Sigmoid colon (tissue), 7 donors: ENCODE data around the gene LGALS3. TPM values are rescaled to one million over a fixed set of nuclear protein-coding genes. Genes with fewer than 3 reads are reported as not detected.
"Not testable (repeated sequence)": the region's sequence is repeated elsewhere in the genome, so short reads cannot be mapped to it uniquely, and the experiment has no call there.

ENCODE experiments used
- DNase-seq: peaks from one replicate; pipeline ENCODE4 v3.0.0-alpha.2; 2019
- H3K27ac ChIP-seq, 4 donors: fragments of 200-600 bp; sonication (generic); one replicate each; pipeline ENCODE4 v1.5.1; 2016 to 2019; ENCODE audit warnings: mild to moderate bottlenecking in 1 of 4
- H3K27me3 ChIP-seq, 3 donors: fragments of 200-600 bp; sonication (generic); one replicate each; pipeline ENCODE4 v1.5.1; 2019; ENCODE audit warnings: mild to moderate bottlenecking in 1 of 3
- H3K36me3 ChIP-seq, 4 donors: fragments of 200-600 bp; sonication (generic); one replicate each; pipeline ENCODE4 v1.5.1; 2016 to 2019
- H3K4me1 ChIP-seq, 4 donors: fragments of 200-600 bp; sonication (generic); one replicate each; pipeline ENCODE4 v1.5.1; 2017 to 2019
- H3K4me3 ChIP-seq, 4 donors: fragments of 200-600 bp; sonication (generic); one replicate each; pipeline ENCODE4 v1.5.1; 2017 to 2019; ENCODE audit warnings: mild to moderate bottlenecking in 2 of 4, moderate library complexity in 1 of 4
- H3K9me3 ChIP-seq, 4 donors: fragments of 200-600 bp in 3 of 4; sonication (generic) in 3 of 4; one replicate each; pipeline versions ENCODE4 v1.5.1 to v1.6.1; 2013 to 2019
- EP300 ChIP-seq, 4 donors: sonication (generic); formaldehyde crosslinking; IDR thresholded peaks; one replicate each; pipeline ENCODE4 v1.6.1; 2017; ENCODE audit warnings: antibody characterized with exemption in 4 of 4
- POLR2A ChIP-seq, 2 donors: fragments of 450-650 bp; IDR thresholded peaks; one replicate each; pipeline ENCODE4 v1.6.1; 2016; ENCODE audit warnings: antibody characterized with exemption in 2 of 2, mild to moderate bottlenecking in 2 of 2, moderate library complexity in 2 of 2
- POLR2AphosphoS5 ChIP-seq, 4 donors: sonication (generic); formaldehyde crosslinking; IDR thresholded peaks; one replicate each; pipeline ENCODE4 v1.6.1; 2017; ENCODE audit warnings: antibody characterized with exemption in 4 of 4
- WGBS, 2 donors: extraction: QIAGEN DNeasy Blood & Tissue Kit; methylation state at CpG; one replicate each; pipeline ENCODE4 v1.1.7; 2013; 5-methylcytosine and 5-hydroxymethylcytosine counted together
- intact Hi-C: fragments of 100-400 bp; cut with DNase I; formaldehyde crosslinking; loops from one replicate; pipeline ENCODE4 v1.15.1; 2023
- polyA plus RNA-seq, 3 donors: library from polyadenylated mRNA; stranded (reverse); fragments of 200-250 nt; gene quantifications; one replicate each; pipeline ENCODE4 v1.2.3, GENCODE V29; 2013
- total RNA-seq, 4 donors: library from RNA; depleted of rRNA; stranded (reverse); fragments of >200 nt; gene quantifications; one replicate each; pipeline ENCODE4 v1.1.0, GENCODE V29; 2016
- TF ChIP-seq, protein P1 (sequence below), 4 experiments: fragments of 450-650 bp in 3 of 4; fragments of 200-600 bp in 1 of 4; IDR thresholded peaks; one replicate each; pipeline ENCODE4 v1.5.1; 2016 to 2019; ENCODE audit warnings: antibody characterized with exemption in 4 of 4, mild to moderate bottlenecking in 3 of 4, moderate library complexity in 2 of 4
- donor health status: healthy with polysubstance abuse.
- donor health status: Bipolar disorder and iron deficiency.
- donor health status: healthy.

LGALS3 gene
- total RNA-seq (100 to 1,000 TPM; 235 to 249 (median 240) TPM), polyA plus RNA-seq (1,000 to 10,000 TPM; 1,713 to 4,129 (median 2,701) TPM)

DNA sequence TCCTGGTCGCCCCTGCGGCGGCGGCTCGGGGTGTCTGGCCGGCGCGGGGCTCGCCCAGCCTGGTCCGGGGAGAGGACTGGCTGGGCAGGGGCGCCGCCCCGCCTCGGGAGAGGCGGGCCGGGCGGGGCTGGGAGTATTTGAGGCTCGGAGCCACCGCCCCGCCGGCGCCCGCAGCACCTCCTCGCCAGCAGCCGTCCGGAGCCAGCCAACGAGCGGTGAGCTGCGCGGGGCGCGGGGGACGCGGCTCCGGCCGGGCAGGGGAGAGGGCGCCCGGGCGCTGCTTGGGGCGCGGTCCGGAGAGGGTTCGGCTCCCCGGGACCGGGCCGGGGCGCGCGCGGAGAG is at the start of gene LGALS3:
TSS of gene LGALS3 (plus strand) at position 167 of the 342 bp plus-strand sequence. CDS start 8,122 bp downstream, outside the sequence.
- DNase-seq: peak; percentile 86
- H3K36me3 ChIP-seq: no peaks in the 10 kb centered on the region
- H3K9me3 ChIP-seq: no peaks in the 10 kb centered on the region
- H3K27ac ChIP-seq: peak within 1 kb of the TSS; percentile 92 to 96 (median 94)
- intact Hi-C loops: loop anchor here (5.0 kb wide), 1 partner anchor 37 kb away; no protein-coding TSS in a partner anchor
- 0 to 1% methylated on average over 50 of the region's 50 CpGs for WGBS, 2 donors
- H3K27me3 ChIP-seq: no peaks in the 10 kb centered on the region
- TF ChIP-seq, protein P1, sequence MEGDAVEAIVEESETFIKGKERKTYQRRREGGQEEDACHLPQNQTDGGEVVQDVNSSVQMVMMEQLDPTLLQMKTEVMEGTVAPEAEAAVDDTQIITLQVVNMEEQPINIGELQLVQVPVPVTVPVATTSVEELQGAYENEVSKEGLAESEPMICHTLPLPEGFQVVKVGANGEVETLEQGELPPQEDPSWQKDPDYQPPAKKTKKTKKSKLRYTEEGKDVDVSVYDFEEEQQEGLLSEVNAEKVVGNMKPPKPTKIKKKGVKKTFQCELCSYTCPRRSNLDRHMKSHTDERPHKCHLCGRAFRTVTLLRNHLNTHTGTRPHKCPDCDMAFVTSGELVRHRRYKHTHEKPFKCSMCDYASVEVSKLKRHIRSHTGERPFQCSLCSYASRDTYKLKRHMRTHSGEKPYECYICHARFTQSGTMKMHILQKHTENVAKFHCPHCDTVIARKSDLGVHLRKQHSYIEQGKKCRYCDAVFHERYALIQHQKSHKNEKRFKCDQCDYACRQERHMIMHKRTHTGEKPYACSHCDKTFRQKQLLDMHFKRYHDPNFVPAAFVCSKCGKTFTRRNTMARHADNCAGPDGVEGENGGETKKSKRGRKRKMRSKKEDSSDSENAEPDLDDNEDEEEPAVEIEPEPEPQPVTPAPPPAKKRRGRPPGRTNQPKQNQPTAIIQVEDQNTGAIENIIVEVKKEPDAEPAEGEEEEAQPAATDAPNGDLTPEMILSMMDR (IDR thresholded peaks at IDR 0.05): no peak
- peak in 3 of 4 donors; percentile 25 to 76 (median 74) for TF ChIP-seq POLR2AphosphoS5 (IDR thresholded peaks at IDR 0.05)
- peak within 1 kb of the TSS; percentile 52 to 90 (median 84) for H3K4me3 ChIP-seq
- H3K4me1 ChIP-seq: peaks cover 0 to 62% (median 35%) of the 10 kb centered on the region in 4 donors

DNA sequence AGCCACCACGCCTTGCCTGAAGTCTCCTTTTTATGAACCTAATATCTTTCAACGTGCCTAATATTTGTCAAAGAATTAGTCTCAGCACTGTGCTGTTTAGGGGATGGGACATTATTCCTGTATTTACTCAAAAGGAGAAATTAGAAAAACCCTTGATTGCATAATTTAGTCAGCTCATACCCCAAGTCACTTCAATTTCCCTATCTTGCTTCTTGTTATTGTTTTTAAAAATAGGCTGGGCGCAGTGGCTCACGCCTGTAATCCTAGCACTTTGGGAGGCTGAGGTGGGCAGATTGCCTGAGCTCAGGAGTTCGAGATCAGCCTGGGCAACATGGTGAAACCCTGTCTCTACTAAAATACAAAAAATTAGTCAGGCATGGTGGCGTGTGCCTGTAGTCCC is 49.1 kb upstream of the LGALS3 start:
- H3K4me1 ChIP-seq, H3K36me3 ChIP-seq, H3K27me3 ChIP-seq, intact Hi-C loops, H3K4me3 ChIP-seq, H3K27ac ChIP-seq, DNase-seq, H3K9me3 ChIP-seq: not testable (repeated sequence)
- WGBS, 2 donors: 86 to 89% methylated on average over 6 of the region's 6 CpGs

GRCh38 chr14:55084401-55085059 is 44.5 kb upstream of the LGALS3 start:
- no peak for DNase-seq
- TF ChIP-seq POLR2A (IDR thresholded peaks at IDR 0.05): no peak
- TF ChIP-seq POLR2AphosphoS5 (IDR thresholded peaks at IDR 0.05): no peak
- TF ChIP-seq, protein P1 (IDR thresholded peaks at IDR 0.05): no peak
- TF ChIP-seq EP300 (IDR thresholded peaks at IDR 0.05): no peak
- Histone ChIP-seq H3K4me1 (no peaks in the 10 kb centered on the region), H3K36me3 (no peaks in the 10 kb centered on the region), H3K27ac (no peak overlapping the region), H3K9me3 (peaks cover 0 to 3% (median 0%) of the 10 kb centered on the region in 4 donors), H3K27me3 (no peaks in the 10 kb centered on the region), H3K4me3 (no peak overlapping the region)
- intact Hi-C loops: no loop called here

DNA sequence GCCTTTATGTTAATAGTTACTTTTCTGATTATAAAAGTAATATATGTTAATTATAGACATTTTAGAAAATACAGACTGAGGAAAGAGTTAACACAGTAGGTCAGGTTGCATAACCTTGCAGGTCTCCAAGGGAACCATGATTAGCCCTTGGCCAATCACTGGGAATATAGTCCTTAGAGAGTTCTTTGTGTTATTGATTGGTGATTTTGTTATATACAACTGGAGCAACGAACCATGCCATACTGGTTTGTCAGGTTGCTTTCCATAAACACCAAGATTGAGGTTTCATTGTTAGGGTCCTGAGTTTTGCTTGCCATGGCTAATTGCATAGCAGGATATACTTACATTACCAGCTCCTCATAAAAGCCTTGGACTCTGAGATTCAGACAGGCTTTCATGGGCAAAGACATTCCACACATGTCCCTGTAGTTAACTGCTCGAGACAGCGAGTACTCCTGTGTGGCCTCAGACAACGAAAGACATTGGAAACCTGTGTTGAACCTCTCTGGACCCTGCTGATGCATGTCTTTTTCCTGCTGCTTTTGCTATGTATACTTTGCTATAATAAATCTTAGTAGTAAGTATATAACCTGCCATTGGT is 43.9 kb upstream of the LGALS3 start:
- Histone ChIP-seq H3K9me3 (peaks cover 0 to 3% (median 0%) of the 10 kb centered on the region in 4 donors), H3K36me3 (no peaks in the 10 kb centered on the region), H3K27me3 (no peaks in the 10 kb centered on the region), H3K4me1 (no peaks in the 10 kb centered on the region), H3K27ac (no peak overlapping the region), H3K4me3 (no peak overlapping the region)
- intact Hi-C loops: no loop called here
- WGBS, 2 donors: 24 to 63% methylated on average over 4 of the region's 4 CpGs
- TF ChIP-seq, protein P1 (IDR thresholded peaks at IDR 0.05): no peak
- no peak for TF ChIP-seq EP300 (IDR thresholded peaks at IDR 0.05)
- TF ChIP-seq POLR2AphosphoS5 (IDR thresholded peaks at IDR 0.05): no peak
- no peak for TF ChIP-seq POLR2A (IDR thresholded peaks at IDR 0.05)
- no peak for DNase-seq

GRCh38 chr14:55086938-55087337 is 42.1 kb upstream of the LGALS3 start:
- WGBS, 2 donors: 87 to 92% methylated on average over 9 of the region's 9 CpGs
- Histone ChIP-seq H3K36me3 (no peaks in the 10 kb centered on the region), H3K27me3 (no peaks in the 10 kb centered on the region), H3K4me3 (no peak overlapping the region), H3K27ac (no peak overlapping the region), H3K9me3 (peaks cover 0 to 3% (median 0%) of the 10 kb centered on the region in 4 donors), H3K4me1 (no peaks in the 10 kb centered on the region)
- TF ChIP-seq POLR2AphosphoS5 (IDR thresholded peaks at IDR 0.05): no peak
- TF ChIP-seq, protein P1 (IDR thresholded peaks at IDR 0.05): no peak
- TF ChIP-seq EP300 (IDR thresholded peaks at IDR 0.05): no peak
- TF ChIP-seq POLR2A (IDR thresholded peaks at IDR 0.05): no peak
- intact Hi-C loops: no loop called here
- DNase-seq: peak; percentile 25
